ENCODE data around the gene LCA5.
"Not testable (repeated sequence)": the region's sequence is repeated elsewhere in the genome, so short reads cannot be mapped to it uniquely, and the experiment has no call there.

Gene LCA5

GRCh38 chr6:79538106-79538971, 1.1 kb upstream of the LCA5 start:
- no peak for DNase-seq

GRCh38 chr6:79536585-79536953, 661 bp downstream of the LCA5 start:
- DNase-seq: peak in 10 of 56 donors; percentile 1 to 68 (median 46)

GRCh38 chr6:79529567-79529966, 7.7 kb downstream of the LCA5 start:
- not testable (repeated sequence) for DNase-seq

- no peak for DNase-seq
Measured at GRCh38 chr6:79526897-79527296, 10.3 kb downstream of the LCA5 start.

- DNase-seq: no peak
Measured at GRCh38 chr6:79525272-79526100, 11.7 kb downstream of the LCA5 start.

GRCh38 chr6:79524065-79524464, 13.2 kb downstream of the LCA5 start:
- no peak for DNase-seq

- DNase-seq: no peak
Measured at GRCh38 chr6:79522609-79523008, 14.6 kb downstream of the LCA5 start.

- no peak for DNase-seq
Measured at GRCh38 chr6:79520534-79520933, 16.7 kb downstream of the LCA5 start.

- DNase-seq: no peak
Measured at GRCh38 chr6:79518842-79519241, 18.4 kb downstream of the LCA5 start.

- DNase-seq: no peak
Measured at GRCh38 chr6:79515436-79515835, 21.8 kb downstream of the LCA5 start.

GRCh38 chr6:79513111-79513510, 24.1 kb downstream of the LCA5 start:
- no peak for DNase-seq

- no peak for DNase-seq
Measured at GRCh38 chr6:79512014-79512413, 25.2 kb downstream of the LCA5 start.

- no peak for DNase-seq
Measured at GRCh38 chr6:79510707-79511106, 26.5 kb downstream of the LCA5 start.

GRCh38 chr6:79506251-79506650, 31.0 kb downstream of the LCA5 start:
- DNase-seq: no peak

- no peak for DNase-seq
Measured at GRCh38 chr6:79504372-79504771, 32.9 kb downstream of the LCA5 start.

GRCh38 chr6:79498842-79499241, 38.4 kb downstream of the LCA5 start:
- no peak for DNase-seq

- DNase-seq: no peak
Measured at GRCh38 chr6:79495246-79495645, 42.0 kb downstream of the LCA5 start.

GRCh38 chr6:79494841-79495240, 42.4 kb downstream of the LCA5 start:
- no peak for DNase-seq

GRCh38 chr6:79470728-79471127, 66.5 kb downstream of the LCA5 start:
- DNase-seq: no peak

- DNase-seq: no peak
Measured at GRCh38 chr6:79469376-79470246, 67.6 kb downstream of the LCA5 start.

GRCh38 chr6:79468587-79468986, 68.6 kb downstream of the LCA5 start:
- no peak for DNase-seq

GRCh38 chr6:79468116-79468515, 69.1 kb downstream of the LCA5 start:
- no peak for DNase-seq

Data from amygdala (tissue), 56 donors.